Panc1 (cell line): Measurements from ENCODE around the gene SWAP70.

ENCODE experiments used
- POLR2AphosphoS5 ChIP-seq: IDR thresholded peaks from 2 replicates; pipeline ENCODE4 v1.6.1; 2012; ENCODE audit warnings: mild to moderate bottlenecking, low read depth, low read length, moderate library complexity
- TF ChIP-seq, protein P1 (sequence below): fragments of 450-650 bp; IDR thresholded peaks from 2 replicates; pipeline ENCODE4 v1.5.1; 2017; ENCODE audit warnings: mild to moderate bottlenecking
- TF ChIP-seq, protein P2 (sequence below), 2 experiments: IDR thresholded peaks; 2 replicates each; pipeline ENCODE4 v1.6.1; 2011 to 2012; ENCODE audit warnings: low read depth in 2 of 2, control low read depth in 1 of 2, low read length in 1 of 2, mild to moderate bottlenecking in 1 of 2, moderate library complexity in 1 of 2; ENCODE audit not compliant: insufficient read depth in 1 of 2

DNA sequence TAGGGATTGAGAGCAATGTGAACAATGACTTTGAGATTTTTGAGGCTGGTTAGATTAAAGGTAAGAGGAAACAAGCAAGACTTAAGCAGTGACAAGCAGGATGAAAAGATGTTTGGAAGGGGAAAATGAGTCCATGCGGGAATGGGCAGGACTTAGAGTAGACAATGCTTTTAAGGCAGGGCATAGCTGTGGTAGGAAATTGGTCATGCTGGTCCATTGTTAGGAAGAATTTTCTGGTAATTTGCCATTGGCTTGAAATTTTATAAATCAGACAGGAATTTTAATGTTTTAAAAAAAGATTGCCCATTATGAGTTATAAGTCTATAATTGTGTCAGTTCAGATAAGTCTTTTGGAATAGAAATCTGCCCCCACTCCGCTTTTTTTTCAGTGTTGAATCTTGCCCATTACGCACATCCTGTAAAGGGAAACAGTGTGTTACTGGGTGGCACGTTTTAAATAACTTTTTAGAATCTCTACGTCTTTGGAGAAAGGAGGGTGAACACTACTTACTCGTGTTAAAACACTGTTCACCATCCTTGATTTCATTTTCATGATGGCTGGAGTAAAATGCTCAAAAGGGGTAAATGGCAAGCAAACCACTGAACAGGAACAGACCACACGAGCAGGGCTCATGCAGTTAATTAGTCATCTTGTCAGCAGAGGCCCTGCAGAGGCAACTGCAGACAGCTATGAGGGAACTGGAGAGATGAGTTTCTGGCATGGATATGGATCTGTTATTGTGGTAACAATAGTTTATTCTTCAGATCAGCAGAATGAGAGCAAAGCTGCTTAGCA lies 25.0 kb downstream of the SWAP70 start:
- no peak for TF ChIP-seq POLR2AphosphoS5
- TF ChIP-seq, protein P1, sequence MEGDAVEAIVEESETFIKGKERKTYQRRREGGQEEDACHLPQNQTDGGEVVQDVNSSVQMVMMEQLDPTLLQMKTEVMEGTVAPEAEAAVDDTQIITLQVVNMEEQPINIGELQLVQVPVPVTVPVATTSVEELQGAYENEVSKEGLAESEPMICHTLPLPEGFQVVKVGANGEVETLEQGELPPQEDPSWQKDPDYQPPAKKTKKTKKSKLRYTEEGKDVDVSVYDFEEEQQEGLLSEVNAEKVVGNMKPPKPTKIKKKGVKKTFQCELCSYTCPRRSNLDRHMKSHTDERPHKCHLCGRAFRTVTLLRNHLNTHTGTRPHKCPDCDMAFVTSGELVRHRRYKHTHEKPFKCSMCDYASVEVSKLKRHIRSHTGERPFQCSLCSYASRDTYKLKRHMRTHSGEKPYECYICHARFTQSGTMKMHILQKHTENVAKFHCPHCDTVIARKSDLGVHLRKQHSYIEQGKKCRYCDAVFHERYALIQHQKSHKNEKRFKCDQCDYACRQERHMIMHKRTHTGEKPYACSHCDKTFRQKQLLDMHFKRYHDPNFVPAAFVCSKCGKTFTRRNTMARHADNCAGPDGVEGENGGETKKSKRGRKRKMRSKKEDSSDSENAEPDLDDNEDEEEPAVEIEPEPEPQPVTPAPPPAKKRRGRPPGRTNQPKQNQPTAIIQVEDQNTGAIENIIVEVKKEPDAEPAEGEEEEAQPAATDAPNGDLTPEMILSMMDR: no peak
- TF ChIP-seq, protein P2, sequence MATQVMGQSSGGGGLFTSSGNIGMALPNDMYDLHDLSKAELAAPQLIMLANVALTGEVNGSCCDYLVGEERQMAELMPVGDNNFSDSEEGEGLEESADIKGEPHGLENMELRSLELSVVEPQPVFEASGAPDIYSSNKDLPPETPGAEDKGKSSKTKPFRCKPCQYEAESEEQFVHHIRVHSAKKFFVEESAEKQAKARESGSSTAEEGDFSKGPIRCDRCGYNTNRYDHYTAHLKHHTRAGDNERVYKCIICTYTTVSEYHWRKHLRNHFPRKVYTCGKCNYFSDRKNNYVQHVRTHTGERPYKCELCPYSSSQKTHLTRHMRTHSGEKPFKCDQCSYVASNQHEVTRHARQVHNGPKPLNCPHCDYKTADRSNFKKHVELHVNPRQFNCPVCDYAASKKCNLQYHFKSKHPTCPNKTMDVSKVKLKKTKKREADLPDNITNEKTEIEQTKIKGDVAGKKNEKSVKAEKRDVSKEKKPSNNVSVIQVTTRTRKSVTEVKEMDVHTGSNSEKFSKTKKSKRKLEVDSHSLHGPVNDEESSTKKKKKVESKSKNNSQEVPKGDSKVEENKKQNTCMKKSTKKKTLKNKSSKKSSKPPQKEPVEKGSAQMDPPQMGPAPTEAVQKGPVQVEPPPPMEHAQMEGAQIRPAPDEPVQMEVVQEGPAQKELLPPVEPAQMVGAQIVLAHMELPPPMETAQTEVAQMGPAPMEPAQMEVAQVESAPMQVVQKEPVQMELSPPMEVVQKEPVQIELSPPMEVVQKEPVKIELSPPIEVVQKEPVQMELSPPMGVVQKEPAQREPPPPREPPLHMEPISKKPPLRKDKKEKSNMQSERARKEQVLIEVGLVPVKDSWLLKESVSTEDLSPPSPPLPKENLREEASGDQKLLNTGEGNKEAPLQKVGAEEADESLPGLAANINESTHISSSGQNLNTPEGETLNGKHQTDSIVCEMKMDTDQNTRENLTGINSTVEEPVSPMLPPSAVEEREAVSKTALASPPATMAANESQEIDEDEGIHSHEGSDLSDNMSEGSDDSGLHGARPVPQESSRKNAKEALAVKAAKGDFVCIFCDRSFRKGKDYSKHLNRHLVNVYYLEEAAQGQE (IDR thresholded peaks at IDR 0.05; ENCODE audit: insufficient read depth in 1 of 2, low read depth in 2 of 2, low read length in 1 of 2): no peak
